ENCODE results near the gene RNPEPL1. TPM values are rescaled to one million over a fixed set of nuclear protein-coding genes. Genes with fewer than 3 reads are reported as not detected.

Gene RNPEPL1
- total RNA-seq, 1 experiment from 2014 or later, result 80.6 TPM

DNA sequence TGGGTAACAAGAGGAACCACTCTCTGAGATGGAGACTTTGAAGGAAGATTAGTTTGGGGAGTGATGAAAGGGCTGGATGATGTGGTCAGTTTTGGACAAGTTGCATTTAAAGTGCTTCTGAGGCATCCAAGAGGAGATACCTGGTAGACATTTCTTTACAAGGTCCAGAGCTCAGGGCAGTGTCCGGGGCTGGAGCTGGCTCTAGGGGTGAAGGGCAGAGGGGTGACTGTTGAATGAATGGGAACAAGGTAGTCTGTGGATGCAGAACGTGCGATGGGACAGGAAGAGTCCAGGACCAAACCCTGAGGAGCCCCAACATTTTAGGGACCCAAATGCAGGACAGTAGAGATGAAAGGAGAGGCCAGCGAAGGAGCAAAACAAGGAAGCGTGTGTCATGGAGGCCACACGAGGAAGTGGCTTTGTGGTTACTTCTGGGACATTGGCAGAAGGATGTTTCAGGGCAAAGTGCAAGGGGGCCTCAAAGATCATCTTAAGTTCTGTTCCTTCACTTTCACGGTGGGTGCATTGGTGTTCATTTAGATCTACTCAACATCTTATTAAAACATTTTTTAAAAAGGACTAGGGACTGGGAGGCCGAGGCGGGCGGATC is 43.4 kb downstream of the RNPEPL1 start:
- H3K36me3 Mint-ChIP-seq (ENCODE audit: insufficient read depth, unreplicated experiment), result peaks cover 9% of the 10 kb centered on the region
- BruUV-seq (replicated peaks), result no TSS peak
- H3K9me3 Mint-ChIP-seq (ENCODE audit: low read depth, unreplicated experiment), result no peaks in the 10 kb centered on the region
- H3K27me3 Mint-ChIP-seq (ENCODE audit: unreplicated experiment), result no peaks in the 10 kb centered on the region
- TF ChIP-seq, protein P1, sequence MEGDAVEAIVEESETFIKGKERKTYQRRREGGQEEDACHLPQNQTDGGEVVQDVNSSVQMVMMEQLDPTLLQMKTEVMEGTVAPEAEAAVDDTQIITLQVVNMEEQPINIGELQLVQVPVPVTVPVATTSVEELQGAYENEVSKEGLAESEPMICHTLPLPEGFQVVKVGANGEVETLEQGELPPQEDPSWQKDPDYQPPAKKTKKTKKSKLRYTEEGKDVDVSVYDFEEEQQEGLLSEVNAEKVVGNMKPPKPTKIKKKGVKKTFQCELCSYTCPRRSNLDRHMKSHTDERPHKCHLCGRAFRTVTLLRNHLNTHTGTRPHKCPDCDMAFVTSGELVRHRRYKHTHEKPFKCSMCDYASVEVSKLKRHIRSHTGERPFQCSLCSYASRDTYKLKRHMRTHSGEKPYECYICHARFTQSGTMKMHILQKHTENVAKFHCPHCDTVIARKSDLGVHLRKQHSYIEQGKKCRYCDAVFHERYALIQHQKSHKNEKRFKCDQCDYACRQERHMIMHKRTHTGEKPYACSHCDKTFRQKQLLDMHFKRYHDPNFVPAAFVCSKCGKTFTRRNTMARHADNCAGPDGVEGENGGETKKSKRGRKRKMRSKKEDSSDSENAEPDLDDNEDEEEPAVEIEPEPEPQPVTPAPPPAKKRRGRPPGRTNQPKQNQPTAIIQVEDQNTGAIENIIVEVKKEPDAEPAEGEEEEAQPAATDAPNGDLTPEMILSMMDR (IDR thresholded peaks at IDR 0.05; ENCODE audit: unreplicated experiment), result no peak
- no peak overlapping the region for H3K27ac Mint-ChIP-seq (ENCODE audit: unreplicated experiment)
- no peak for DNase-seq
- CTCF ChIA-PET, result no interaction called here
- peaks cover 26% of the 10 kb centered on the region for H3K4me1 Mint-ChIP-seq (ENCODE audit: low read depth, unreplicated experiment)
- H3K4me3 Mint-ChIP-seq (ENCODE audit: low read depth, unreplicated experiment), result no peak overlapping the region
- intact Hi-C loops (cut with micrococcal nuclease; ENCODE audit: unreplicated experiment), result no loop called here

DNA sequence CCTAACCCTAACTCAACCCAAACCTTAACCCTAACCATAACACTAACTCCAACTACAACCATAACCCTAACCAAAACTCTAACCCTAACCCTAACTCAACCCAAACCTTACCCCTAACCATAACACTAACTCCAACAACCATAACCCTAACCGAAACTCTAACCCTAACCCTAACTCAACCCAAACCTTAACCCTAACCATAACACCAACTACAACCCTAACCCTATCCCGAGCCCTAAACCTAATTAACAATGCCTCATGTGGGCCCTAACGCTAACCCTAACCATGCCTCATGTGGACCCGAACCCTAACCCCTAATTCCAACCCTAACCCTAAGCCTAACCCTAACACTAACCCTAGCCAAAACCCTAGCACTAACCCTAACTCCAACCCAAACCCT is 45.5 kb downstream of the RNPEPL1 start:
- Mint-ChIP-seq H3K4me1 (ENCODE audit: low read depth, unreplicated experiment) (peaks cover 7% of the 10 kb centered on the region), H3K36me3 (ENCODE audit: insufficient read depth, unreplicated experiment) (peaks cover 20% of the 10 kb centered on the region), H3K4me3 (ENCODE audit: low read depth, unreplicated experiment) (no peak overlapping the region), H3K27ac (ENCODE audit: unreplicated experiment) (no peak overlapping the region), H3K27me3 (ENCODE audit: unreplicated experiment) (no peaks in the 10 kb centered on the region), H3K9me3 (ENCODE audit: low read depth, unreplicated experiment) (peaks cover 5% of the 10 kb centered on the region)
- TF ChIP-seq, protein P1 (IDR thresholded peaks at IDR 0.05; ENCODE audit: unreplicated experiment), result no peak
- no TSS peak for BruUV-seq (replicated peaks)
- CTCF ChIA-PET, result no interaction called here
- no peak for DNase-seq
- intact Hi-C loops (cut with micrococcal nuclease; ENCODE audit: unreplicated experiment), result no loop called here

GRCh38 chr2:240614391-240614790 is 46.1 kb downstream of the RNPEPL1 start:
- intact Hi-C loops (cut with micrococcal nuclease; ENCODE audit: unreplicated experiment), result no loop called here
- H3K4me3 Mint-ChIP-seq (ENCODE audit: low read depth, unreplicated experiment), result no peak overlapping the region
- peaks cover 1% of the 10 kb centered on the region for H3K4me1 Mint-ChIP-seq (ENCODE audit: low read depth, unreplicated experiment)
- peaks cover 5% of the 10 kb centered on the region for H3K9me3 Mint-ChIP-seq (ENCODE audit: low read depth, unreplicated experiment)
- TF ChIP-seq, protein P1 (IDR thresholded peaks at IDR 0.05; ENCODE audit: unreplicated experiment), result no peak
- no peak for DNase-seq
- no TSS peak for BruUV-seq (replicated peaks)
- peaks cover 26% of the 10 kb centered on the region for H3K36me3 Mint-ChIP-seq (ENCODE audit: insufficient read depth, unreplicated experiment)
- CTCF ChIA-PET, result no interaction called here
- H3K27me3 Mint-ChIP-seq (ENCODE audit: unreplicated experiment), result no peaks in the 10 kb centered on the region
- no peak overlapping the region for H3K27ac Mint-ChIP-seq (ENCODE audit: unreplicated experiment)

DNA sequence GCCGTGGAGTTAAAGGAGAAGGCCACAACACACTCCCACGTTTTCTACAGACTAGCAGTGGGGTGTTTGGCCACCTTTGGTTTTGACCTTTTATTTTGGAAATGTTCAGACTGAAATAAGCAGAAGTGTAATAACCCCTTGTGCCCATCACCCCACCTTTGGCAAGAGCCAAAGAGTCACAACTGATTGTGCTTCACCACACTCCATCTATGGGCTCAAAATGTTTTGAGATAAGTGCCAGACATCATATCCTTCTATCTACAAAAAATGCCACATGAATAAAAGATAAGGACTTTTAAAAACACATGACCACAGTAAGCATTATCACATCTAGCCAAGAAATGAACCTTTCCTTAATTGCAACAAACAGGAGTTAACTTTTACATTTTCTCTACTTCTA is 47.1 kb downstream of the RNPEPL1 start:
- BruUV-seq (replicated peaks), result no TSS peak
- TF ChIP-seq, protein P1 (IDR thresholded peaks at IDR 0.05; ENCODE audit: unreplicated experiment), result no peak
- no peaks in the 10 kb centered on the region for H3K4me1 Mint-ChIP-seq (ENCODE audit: low read depth, unreplicated experiment)
- intact Hi-C loops (cut with micrococcal nuclease; ENCODE audit: unreplicated experiment), result no loop called here
- no peak for DNase-seq
- CTCF ChIA-PET, result no interaction called here
- peaks cover 5% of the 10 kb centered on the region for H3K9me3 Mint-ChIP-seq (ENCODE audit: low read depth, unreplicated experiment)
- H3K4me3 Mint-ChIP-seq (ENCODE audit: low read depth, unreplicated experiment), result no peak overlapping the region
- no peaks in the 10 kb centered on the region for H3K27me3 Mint-ChIP-seq (ENCODE audit: unreplicated experiment)
- no peak overlapping the region for H3K27ac Mint-ChIP-seq (ENCODE audit: unreplicated experiment)
- H3K36me3 Mint-ChIP-seq (ENCODE audit: insufficient read depth, unreplicated experiment), result peaks cover 36% of the 10 kb centered on the region
